ENCODE data around the gene ZNF24. TPM values are rescaled to one million over a fixed set of nuclear protein-coding genes. Genes with fewer than 3 reads are reported as not detected.

The ZNF24 gene
- total RNA-seq, 1 donor from 2014 or later = 24.0 TPM

- TF ChIP-seq CTCF (conservative IDR thresholded peaks at IDR 0.05; ENCODE audit: low read depth, low read length) = no peak
- H3K4me3 ChIP-seq (ENCODE audit: low read depth, low read length) = no peak overlapping the region
- DNase-seq (ENCODE audit: low read depth) = no peak
These were observed 12.7 kb downstream of the ZNF24 start for GRCh38 chr18:35331367-35332087.

GRCh38 chr18:35328868-35329267 is 15.4 kb downstream of the ZNF24 start:
- TF ChIP-seq CTCF (conservative IDR thresholded peaks at IDR 0.05; ENCODE audit: low read depth, low read length) = no peak
- DNase-seq (ENCODE audit: low read depth) = no peak
- no peak overlapping the region for H3K4me3 ChIP-seq (ENCODE audit: low read depth, low read length)

- H3K4me3 ChIP-seq (ENCODE audit: low read depth, low read length) = no peak overlapping the region
- no peak for DNase-seq (ENCODE audit: low read depth)
- no peak for TF ChIP-seq CTCF (conservative IDR thresholded peaks at IDR 0.05; ENCODE audit: low read depth, low read length)
These were observed 17.4 kb downstream of the ZNF24 start for GRCh38 chr18:35326695-35327387.

- no peak for TF ChIP-seq CTCF (conservative IDR thresholded peaks at IDR 0.05; ENCODE audit: low read depth, low read length)
- DNase-seq (ENCODE audit: low read depth) = no peak
- no peak overlapping the region for H3K4me3 ChIP-seq (ENCODE audit: low read depth, low read length)
These were observed 19.1 kb downstream of the ZNF24 start for GRCh38 chr18:35324926-35325655.

- no peak for DNase-seq (ENCODE audit: low read depth)
- H3K4me3 ChIP-seq (ENCODE audit: low read depth, low read length) = no peak overlapping the region
- TF ChIP-seq CTCF (conservative IDR thresholded peaks at IDR 0.05; ENCODE audit: low read depth, low read length) = no peak
These were observed 21.4 kb downstream of the ZNF24 start for GRCh38 chr18:35322486-35323458.

GRCh38 chr18:35311496-35311895 is 32.7 kb downstream of the ZNF24 start:
- DNase-seq (ENCODE audit: low read depth) = no peak
- TF ChIP-seq CTCF (conservative IDR thresholded peaks at IDR 0.05; ENCODE audit: low read depth, low read length) = no peak
- H3K4me3 ChIP-seq (ENCODE audit: low read depth, low read length) = no peak overlapping the region

All from epithelial cell of proximal tubule (primary cell).